ENCODE measurements around the gene PHRF1.
A peak's percentile ranks its signal among the peaks of the same experiment; 100 is the strongest.

PHRF1 gene

GRCh38 chr11:575996-576768, at the start of gene PHRF1:
TSS of gene PHRF1 (plus strand) at chr11:576470. CDS start at chr11:581513, 5,043 bp downstream.
- DNase-seq: peak; percentile 96

- no peak for DNase-seq
These were observed 48.0 kb upstream of the PHRF1 start for GRCh38 chr11:528166-528814.

GRCh38 chr11:528815-529727, 47.2 kb upstream of the PHRF1 start:
- no peak for DNase-seq

GRCh38 chr11:529728-530411, 46.4 kb upstream of the PHRF1 start:
- no peak for DNase-seq

GRCh38 chr11:530960-531831, 45.1 kb upstream of the PHRF1 start:
- DNase-seq: no peak

- DNase-seq: no peak
These were observed 44.2 kb upstream of the PHRF1 start for GRCh38 chr11:531919-532526.

GRCh38 chr11:532527-532985, 43.7 kb upstream of the PHRF1 start:
- DNase-seq: no peak

GRCh38 chr11:532986-533585, 43.2 kb upstream of the PHRF1 start:
- no peak for DNase-seq

- DNase-seq: no peak
These were observed 42.5 kb upstream of the PHRF1 start for GRCh38 chr11:533586-534395.

GRCh38 chr11:534396-535209, 41.7 kb upstream of the PHRF1 start:
- peak; percentile 34 for DNase-seq

GRCh38 chr11:535210-535518, 41.1 kb upstream of the PHRF1 start:
- DNase-seq: peak; percentile 22

- DNase-seq: peak; percentile 95
These were observed 40.5 kb upstream of the PHRF1 start, which contains the start of gene HRAS for GRCh38 chr11:535519-536454. TSS of gene HRAS (minus strand) at chr11:535576.

GRCh38 chr11:536841-537621, 39.2 kb upstream of the PHRF1 start, which contains the start of gene LRRC56:
TSS of gene LRRC56 (plus strand) at chr11:537527. CDS start at chr11:540685, 3,158 bp downstream.
- DNase-seq: peak; percentile 89

- no peak for DNase-seq
These were observed 38.4 kb upstream of the PHRF1 start for GRCh38 chr11:537622-538430.

GRCh38 chr11:538431-539051, 37.7 kb upstream of the PHRF1 start:
- no peak for DNase-seq
